Panc1 (cell line): Measurements from ENCODE around the gene ASTN2. TPM values are rescaled to one million over a fixed set of nuclear protein-coding genes. Genes with fewer than 3 reads are reported as not detected.

Source experiments
- ATAC-seq: fragments of 200-7000 bp; cut with Tn5 transposase; 2 replicates; pipeline ENCODE4 v1.9.1; 2020; ENCODE audit warnings: mild to moderate bottlenecking, moderate library complexity
- BruUV-seq: library from RNA; stranded (reverse); fragments of 400-500 nt; replicated peaks from 2 replicates; lab custom pipeline; 2021; lab: Mats Ljungman, UMichigan
- CTCF ChIA-PET: fragments of 300-600 bp; sonication (Branson Sonifier 250); formaldehyde crosslinking; loops from one replicate; lab custom pipeline; 2022; ENCODE audit warnings: antibody characterized with exemption; lab: Charles Lee
- POLR2A ChIA-PET: fragments of 300-600 bp; sonication (Branson Sonifier 250); formaldehyde crosslinking; loops from one replicate; lab custom pipeline; 2022; ENCODE audit warnings: antibody characterized with exemption; lab: Charles Lee
- DNase-seq: peaks from one replicate; pipeline ENCODE4 v3.0.0-alpha.2; 2010; ENCODE audit warnings: low read depth, low spot score
- H3K27ac ChIP-seq: 2 replicates; pipeline ENCODE4 v1.5.1; 2011; ENCODE audit warnings: mild to moderate bottlenecking, low read length, inconsistent platforms
- H3K27me3 ChIP-seq: fragments of 200-500 bp; sonication (Bioruptor generic); 2 replicates; pipeline ENCODE4 v1.6.0; 2014; ENCODE audit warnings: low read length, inconsistent platforms; ENCODE audit not compliant: control insufficient read depth, insufficient read depth
- H3K36me3 ChIP-seq: fragments of 200-500 bp; sonication (Bioruptor generic); 2 replicates; pipeline ENCODE4 v1.5.1; 2014; ENCODE audit warnings: inconsistent platforms, mild to moderate bottlenecking, low read length, moderate library complexity; ENCODE audit not compliant: control insufficient read depth, insufficient read depth
- H3K4me1 ChIP-seq: 2 replicates; pipeline ENCODE4 v1.5.1; 2011; ENCODE audit warnings: inconsistent platforms, mild to moderate bottlenecking, low read length, moderate library complexity; ENCODE audit not compliant: control insufficient read depth, insufficient read depth
- H3K4me3 ChIP-seq, 2 experiments: 2 replicates each; pipeline ENCODE4 v1.5.1; 2011 to 2012; ENCODE audit warnings: low read depth in 2 of 2, low read length in 2 of 2, mild to moderate bottlenecking in 2 of 2, inconsistent platforms in 1 of 2, moderate library complexity in 1 of 2
- H3K9me3 ChIP-seq: fragments of 200-500 bp; sonication (Bioruptor generic); 2 replicates; pipeline ENCODE4 v1.5.1; 2014; ENCODE audit warnings: low read depth, mild to moderate bottlenecking, inconsistent platforms, low read length, moderate library complexity; ENCODE audit not compliant: control insufficient read depth, insufficient read depth
- CTCF ChIP-seq: fragments of 450-650 bp; IDR thresholded peaks from 2 replicates; pipeline ENCODE4 v1.5.1; 2017; ENCODE audit warnings: mild to moderate bottlenecking
- POLR2AphosphoS5 ChIP-seq: IDR thresholded peaks from 2 replicates; pipeline ENCODE4 v1.6.1; 2012; ENCODE audit warnings: mild to moderate bottlenecking, low read depth, low read length, moderate library complexity
- REST ChIP-seq, 2 experiments: IDR thresholded peaks; 2 replicates each; pipeline ENCODE4 v1.6.1; 2011 to 2012; ENCODE audit warnings: low read depth in 2 of 2, control low read depth in 1 of 2, low read length in 1 of 2, mild to moderate bottlenecking in 1 of 2, moderate library complexity in 1 of 2; ENCODE audit not compliant: insufficient read depth in 1 of 2
- SIN3A ChIP-seq: IDR thresholded peaks from 2 replicates; pipeline ENCODE4 v1.6.1; 2012; ENCODE audit warnings: low read depth, mild to moderate bottlenecking, low read length, moderate library complexity, borderline replicate concordance; ENCODE audit not compliant: insufficient read depth
- TCF7L2 ChIP-seq: IDR thresholded peaks from 2 replicates; pipeline ENCODE4 v1.6.1; 2011; ENCODE audit warnings: mild to moderate bottlenecking, low read depth, low read length, inconsistent platforms
- in situ Hi-C: cut with HindIII; loops from 2 replicates; pipeline ENCODE4 v1.10.0; 2016; ENCODE audit warnings: low sequenced_read_pairs, low pct_unique_long_range_greater_than_20kb
- intact Hi-C: fragments of 100-400 bp; cut with micrococcal nuclease; formaldehyde crosslinking; loops from one replicate; pipeline ENCODE4 v1.10.0; 2022; ENCODE audit not compliant: unreplicated experiment
- total RNA-seq: library from RNA; stranded (reverse); gene quantifications from one replicate; pipeline ENCODE4 v1.2.1, GENCODE V29; 2021; ENCODE audit not compliant: unreplicated experiment

ASTN2 gene
- total RNA-seq, 1 experiment from 2014 or later: 3.9 TPM

- in situ Hi-C loops: no loop called here
- Histone ChIP-seq H3K27ac (no peak overlapping the region), H3K27me3 (no peaks in the 10 kb centered on the region), H3K4me3 (no peak overlapping the region), H3K9me3 (no peaks in the 10 kb centered on the region), H3K36me3 (no peaks in the 10 kb centered on the region), H3K4me1 (no peaks in the 10 kb centered on the region)
- no TSS peak for BruUV-seq
- no peak for ATAC-seq
- ChIA-PET POLR2A (no interaction called here), CTCF (no interaction called here)
- TF ChIP-seq CTCF (no peak), TCF7L2 (no peak), REST (IDR thresholded peaks at IDR 0.05; ENCODE audit: insufficient read depth in 1 of 2, low read depth in 2 of 2, low read length in 1 of 2) (no peak), POLR2AphosphoS5 (no peak), SIN3A (no peak)
- intact Hi-C loops: no loop called here
- DNase-seq: no peak
Measured at GRCh38 chr9:116721944-116722343, 692.9 kb downstream of the ASTN2 start.

GRCh38 chr9:116721411-116721810 is 693.4 kb downstream of the ASTN2 start:
- H3K36me3 ChIP-seq: no peaks in the 10 kb centered on the region
- ChIA-PET CTCF (no interaction called here), POLR2A (no interaction called here)
- in situ Hi-C loops (no loop called here), intact Hi-C loops (no loop called here)
- H3K27ac ChIP-seq: no peak overlapping the region
- H3K9me3 ChIP-seq: no peaks in the 10 kb centered on the region
- ATAC-seq: no peak
- H3K27me3 ChIP-seq: no peaks in the 10 kb centered on the region
- BruUV-seq: no TSS peak
- no peaks in the 10 kb centered on the region for H3K4me1 ChIP-seq
- no peak overlapping the region for H3K4me3 ChIP-seq
- no peak for TF ChIP-seq SIN3A
- no peak for TF ChIP-seq TCF7L2
- TF ChIP-seq POLR2AphosphoS5: no peak
- TF ChIP-seq REST (IDR thresholded peaks at IDR 0.05; ENCODE audit: insufficient read depth in 1 of 2, low read depth in 2 of 2, low read length in 1 of 2): no peak
- TF ChIP-seq CTCF: no peak
- no peak for DNase-seq
